ENCODE measurements around the gene SECISBP2.

Gene SECISBP2

DNA sequence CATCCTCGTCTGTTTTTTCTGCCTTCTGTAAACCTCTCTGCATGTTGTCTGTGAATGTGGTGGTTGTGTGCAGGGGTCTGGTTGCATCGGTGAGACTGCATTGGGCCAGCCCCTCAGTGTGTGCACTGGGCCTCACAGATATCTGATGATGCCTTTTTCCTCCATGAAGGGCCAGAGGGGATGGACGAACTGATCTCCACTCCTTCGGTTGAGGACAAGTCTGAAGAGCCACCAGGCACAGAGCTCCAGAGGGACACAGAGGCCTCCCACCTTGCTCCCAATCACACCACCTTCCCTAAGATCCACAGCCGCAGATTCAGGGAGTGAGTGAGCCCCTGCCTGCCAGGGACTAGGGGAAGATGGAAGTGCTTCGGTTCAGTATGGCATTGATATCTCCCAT is 31.3 kb downstream of the SECISBP2 start:
- no peak for TF ChIP-seq ZFX (IDR thresholded peaks at IDR 0.05; ENCODE audit: borderline replicate concordance)
- TF ChIP-seq, protein P1, sequence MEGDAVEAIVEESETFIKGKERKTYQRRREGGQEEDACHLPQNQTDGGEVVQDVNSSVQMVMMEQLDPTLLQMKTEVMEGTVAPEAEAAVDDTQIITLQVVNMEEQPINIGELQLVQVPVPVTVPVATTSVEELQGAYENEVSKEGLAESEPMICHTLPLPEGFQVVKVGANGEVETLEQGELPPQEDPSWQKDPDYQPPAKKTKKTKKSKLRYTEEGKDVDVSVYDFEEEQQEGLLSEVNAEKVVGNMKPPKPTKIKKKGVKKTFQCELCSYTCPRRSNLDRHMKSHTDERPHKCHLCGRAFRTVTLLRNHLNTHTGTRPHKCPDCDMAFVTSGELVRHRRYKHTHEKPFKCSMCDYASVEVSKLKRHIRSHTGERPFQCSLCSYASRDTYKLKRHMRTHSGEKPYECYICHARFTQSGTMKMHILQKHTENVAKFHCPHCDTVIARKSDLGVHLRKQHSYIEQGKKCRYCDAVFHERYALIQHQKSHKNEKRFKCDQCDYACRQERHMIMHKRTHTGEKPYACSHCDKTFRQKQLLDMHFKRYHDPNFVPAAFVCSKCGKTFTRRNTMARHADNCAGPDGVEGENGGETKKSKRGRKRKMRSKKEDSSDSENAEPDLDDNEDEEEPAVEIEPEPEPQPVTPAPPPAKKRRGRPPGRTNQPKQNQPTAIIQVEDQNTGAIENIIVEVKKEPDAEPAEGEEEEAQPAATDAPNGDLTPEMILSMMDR (IDR thresholded peaks at IDR 0.05), result no peak
- H3K27ac ChIP-seq, result no peak overlapping the region

DNA sequence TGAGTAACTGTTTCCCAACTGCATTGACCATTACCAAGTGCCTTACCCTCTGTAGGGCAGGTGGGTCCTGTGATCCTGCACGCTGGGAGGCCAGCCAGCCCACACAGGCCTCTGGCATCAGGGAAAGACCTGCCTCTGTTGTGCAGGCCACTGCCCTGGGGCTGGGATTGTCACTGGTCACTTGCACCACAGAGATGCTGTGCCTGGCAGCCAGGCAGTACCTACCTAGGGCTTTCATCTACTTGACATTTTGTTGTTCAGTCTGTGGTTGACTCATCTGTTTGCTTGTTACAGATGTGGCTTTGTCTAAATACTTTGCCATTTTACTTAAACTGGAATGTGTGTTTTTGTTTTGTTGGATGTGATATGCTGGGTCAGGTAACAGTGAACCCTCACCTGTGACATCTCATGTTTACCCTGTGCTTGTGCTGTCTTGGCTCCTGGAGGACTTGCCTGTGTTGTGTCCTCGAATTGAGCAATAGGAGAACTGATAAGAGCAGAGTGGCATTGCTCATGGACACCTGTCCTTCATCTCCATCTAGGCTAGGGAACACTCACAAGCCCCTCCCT is 32.8 kb downstream of the SECISBP2 start:
- TF ChIP-seq, protein P1 (IDR thresholded peaks at IDR 0.05), result no peak
- TF ChIP-seq ZFX (IDR thresholded peaks at IDR 0.05; ENCODE audit: borderline replicate concordance), result no peak
- H3K27ac ChIP-seq, result no peak overlapping the region

DNA sequence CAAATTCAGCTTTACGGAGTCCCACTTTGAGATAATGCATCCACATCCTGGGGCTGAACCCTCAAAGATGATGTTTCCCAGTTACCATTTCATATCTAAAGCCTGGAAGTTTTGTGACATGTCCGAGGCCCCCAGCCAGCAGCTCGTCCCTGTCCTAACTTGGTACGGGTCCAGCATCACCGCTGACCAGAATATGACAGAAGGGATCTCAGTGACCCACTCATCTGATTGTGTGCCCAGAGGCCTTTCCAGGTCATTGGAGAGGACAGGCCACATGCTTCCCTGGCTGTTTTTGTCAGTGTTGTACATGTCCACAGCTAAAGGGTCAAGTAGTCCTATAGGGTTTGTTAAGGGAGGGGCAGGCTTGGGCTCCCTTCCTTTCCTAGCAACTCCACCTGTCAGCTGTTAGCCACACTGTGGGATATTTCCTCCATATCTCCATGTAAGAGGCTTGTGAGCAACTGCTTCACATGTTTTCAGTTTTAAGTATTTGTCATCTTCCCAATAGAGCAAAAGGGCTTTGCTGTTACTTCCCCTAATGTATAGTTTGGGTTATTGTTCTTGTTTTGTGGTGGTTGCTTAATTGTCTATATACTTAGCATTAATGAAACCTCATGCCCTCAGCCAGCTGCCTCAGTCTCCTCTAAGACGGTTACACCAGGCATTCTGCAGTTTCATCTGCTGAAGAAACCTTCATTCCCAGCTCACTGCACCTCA is 33.4 kb downstream of the SECISBP2 start:
- H3K27ac ChIP-seq, result no peak overlapping the region
- TF ChIP-seq, protein P1 (IDR thresholded peaks at IDR 0.05), result no peak
- TF ChIP-seq ZFX (IDR thresholded peaks at IDR 0.05; ENCODE audit: borderline replicate concordance), result no peak

DNA sequence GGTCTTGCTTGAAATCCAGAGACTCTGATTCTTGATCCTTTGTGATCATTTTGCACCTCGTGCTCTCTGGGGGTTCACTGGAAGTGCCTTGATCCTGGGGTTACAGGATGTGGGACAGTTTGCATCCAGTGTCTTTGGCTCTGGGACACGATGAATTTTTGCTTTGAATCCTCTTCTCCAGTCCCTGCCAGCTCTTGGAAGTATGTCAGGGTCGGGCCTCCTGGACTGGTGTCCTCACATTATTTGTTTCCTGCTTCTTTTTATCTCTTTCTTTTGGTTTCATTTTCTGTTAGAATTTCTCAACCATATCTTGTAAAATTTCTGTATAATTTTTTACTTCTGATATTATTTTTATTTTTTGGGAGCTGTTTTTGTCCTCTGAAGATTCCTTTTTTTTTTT is 34.2 kb downstream of the SECISBP2 start:
- H3K27ac ChIP-seq, result no peak overlapping the region
- TF ChIP-seq, protein P1 (IDR thresholded peaks at IDR 0.05), result no peak
- TF ChIP-seq ZFX (IDR thresholded peaks at IDR 0.05; ENCODE audit: borderline replicate concordance), result no peak

DNA sequence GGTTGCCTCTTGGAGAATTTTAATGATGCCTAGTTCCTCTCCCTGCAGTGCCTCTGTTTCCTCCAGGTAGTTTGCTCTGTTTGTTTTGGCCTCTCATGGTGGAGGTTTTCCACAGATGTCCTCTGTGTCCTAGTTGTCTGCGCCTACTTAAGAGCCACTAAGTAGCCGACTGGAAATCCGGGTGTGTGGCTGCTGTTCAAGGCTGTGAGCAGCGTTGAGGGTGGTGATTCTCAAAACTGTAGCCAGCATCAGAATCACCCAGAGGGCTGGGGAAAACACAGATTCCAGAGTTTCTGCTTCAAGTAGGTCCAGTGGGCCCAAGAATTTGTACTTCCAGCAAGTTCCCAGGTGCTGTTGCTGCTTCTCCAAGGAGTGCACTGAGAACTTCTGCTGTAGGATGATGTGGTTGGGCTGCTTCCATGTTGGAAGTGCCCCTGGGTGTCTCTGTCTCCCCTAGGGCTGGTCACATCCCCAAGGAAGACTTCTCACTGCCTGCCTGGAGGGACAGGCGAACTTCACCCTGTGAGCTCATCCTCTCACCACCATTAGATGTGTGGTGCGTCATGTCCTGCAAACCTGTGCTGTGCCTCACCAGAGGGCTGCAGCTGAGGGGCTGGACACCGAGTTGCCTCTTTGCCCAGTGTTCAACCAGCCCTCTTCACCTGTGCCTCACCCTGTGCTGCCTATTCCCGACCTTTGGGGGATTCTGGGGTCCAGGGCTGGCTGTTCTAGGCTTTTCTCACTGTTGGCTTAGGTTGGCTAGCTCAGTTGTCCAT is 34.8 kb downstream of the SECISBP2 start:
- TF ChIP-seq, protein P1 (IDR thresholded peaks at IDR 0.05), result no peak
- no peak for TF ChIP-seq ZFX (IDR thresholded peaks at IDR 0.05; ENCODE audit: borderline replicate concordance)
- no peak overlapping the region for H3K27ac ChIP-seq

DNA sequence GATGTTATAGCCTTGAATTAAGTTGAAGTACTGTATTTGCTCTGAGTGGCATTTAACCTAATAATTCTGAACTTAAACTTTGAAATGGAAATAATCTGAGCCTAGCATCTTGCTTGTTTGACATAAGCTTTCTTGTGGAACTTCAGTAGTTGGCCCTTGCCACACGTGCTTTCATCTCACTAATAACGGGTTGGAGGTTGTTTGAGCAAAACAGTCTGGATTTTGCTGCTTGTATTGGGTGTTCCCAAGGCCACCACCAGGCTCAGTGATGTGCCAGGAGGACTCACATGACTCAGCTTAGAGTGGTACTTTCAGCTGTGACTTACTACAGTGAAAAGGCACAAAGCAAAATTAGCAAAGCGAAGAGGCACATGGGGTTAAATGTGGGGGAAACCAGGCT is 35.7 kb downstream of the SECISBP2 start:
- H3K27ac ChIP-seq, result no peak overlapping the region

More for the DNA sequence above, 35.7 kb downstream of the SECISBP2 start:
- TF ChIP-seq, protein P1 (IDR thresholded peaks at IDR 0.05), result no peak
- no peak for TF ChIP-seq ZFX (IDR thresholded peaks at IDR 0.05; ENCODE audit: borderline replicate concordance)
